GM23338 (cell line): ENCODE measurements around the gene PIGC. TPM values are rescaled to one million over a fixed set of nuclear protein-coding genes. Genes with fewer than 3 reads are reported as not detected.

ENCODE experiments used
- ATAC-seq: fragments of 200-7000 bp; cut with Tn5 transposase; 3 replicates; pipeline ENCODE4 v1.9.1; 2020
- DNase-seq: peaks from one replicate; pipeline ENCODE4 v3.0.0-alpha.2; 2015; ENCODE audit warnings: low spot score
- H2AFZ ChIP-seq: fragments of 200-600 bp; sonication (generic); 2 replicates; pipeline ENCODE4 v1.8.0; 2016; ENCODE audit warnings: antibody characterized with exemption, mild to moderate bottlenecking, moderate library complexity
- H3F3A ChIP-seq: fragments of 200-600 bp; sonication (generic); replicated peaks from 2 replicates; pipeline ENCODE4 v1.8.0; 2017; ENCODE audit warnings: antibody characterized with exemption, mixed run types, low read depth
- H3K27ac ChIP-seq: fragments of 200-600 bp; sonication (generic); 2 replicates; pipeline ENCODE4 v1.6.1; 2016; ENCODE audit warnings: low read depth
- H3K27me3 ChIP-seq: fragments of 200-600 bp; sonication (generic); 2 replicates; pipeline ENCODE4 v1.8.0; 2016; ENCODE audit warnings: mild to moderate bottlenecking, mixed run types, moderate library complexity; ENCODE audit not compliant: insufficient read depth
- H3K36me3 ChIP-seq: fragments of 200-600 bp; sonication (generic); 2 replicates; pipeline ENCODE4 v1.8.0; 2016; ENCODE audit warnings: mild to moderate bottlenecking; ENCODE audit not compliant: insufficient read depth
- H3K4me1 ChIP-seq: fragments of 200-600 bp; sonication (generic); 2 replicates; pipeline ENCODE4 v1.8.0; 2016; ENCODE audit warnings: mild to moderate bottlenecking, moderate library complexity; ENCODE audit not compliant: insufficient read depth
- H3K4me2 ChIP-seq: fragments of 200-600 bp; sonication (generic); 2 replicates; pipeline ENCODE4 v1.7.1; 2017; ENCODE audit warnings: mixed run types
- H3K4me3 ChIP-seq: fragments of 200-600 bp; sonication (generic); 2 replicates; pipeline ENCODE4 v1.6.1; 2016; ENCODE audit warnings: mixed run types
- H3K79me2 ChIP-seq: fragments of 200-600 bp; sonication (generic); replicated peaks from 2 replicates; pipeline ENCODE4 v1.8.0; 2017; ENCODE audit warnings: mild to moderate bottlenecking; ENCODE audit not compliant: insufficient read depth
- H3K9me2 ChIP-seq: fragments of 200-600 bp; sonication (generic); 2 replicates; pipeline ENCODE4 v1.8.0; 2017; ENCODE audit not compliant: insufficient read depth
- H4K20me1 ChIP-seq: fragments of 200-600 bp; sonication (generic); replicated peaks from 2 replicates; pipeline ENCODE4 v1.8.0; 2017; ENCODE audit warnings: mild to moderate bottlenecking; ENCODE audit not compliant: insufficient read depth
- H3K27ac Mint-ChIP-seq: 2 replicates; pipeline ENCODE4 v1.8.0; 2020; ENCODE audit warnings: inconsistent platforms, mild to moderate bottlenecking, moderate library complexity, mixed read lengths
- H3K27me3 Mint-ChIP-seq: 3 replicates; pipeline ENCODE4 v1.8.0; 2022; ENCODE audit warnings: low read depth, mild to moderate bottlenecking, moderate library complexity, mixed read lengths, inconsistent platforms; ENCODE audit not compliant: insufficient read depth, poor library complexity
- H3K36me3 Mint-ChIP-seq: 3 replicates; pipeline ENCODE4 v1.8.0; 2021; ENCODE audit warnings: low read depth, mild to moderate bottlenecking, inconsistent platforms, moderate library complexity, mixed read lengths
- H3K4me1 Mint-ChIP-seq: 3 replicates; pipeline ENCODE4 v1.8.0; 2020; ENCODE audit warnings: mild to moderate bottlenecking, inconsistent platforms, mixed read lengths
- H3K4me3 Mint-ChIP-seq: 3 replicates; pipeline ENCODE4 v1.8.0; 2021; ENCODE audit warnings: moderate library complexity, mild to moderate bottlenecking, inconsistent platforms, mixed read lengths
- H3K9me3 Mint-ChIP-seq: 3 replicates; pipeline ENCODE4 v1.8.0; 2020; ENCODE audit warnings: moderate library complexity, mild to moderate bottlenecking, inconsistent platforms, mixed read lengths
- CREB1 ChIP-seq: fragments of 250-450 bp; sonication (Bioruptor Pico); IDR thresholded peaks from 2 replicates; pipeline ENCODE4 v1.5.0; 2020; ENCODE audit warnings: low read depth, mild to moderate bottlenecking, moderate library complexity
- CTCF ChIP-seq, 2 experiments: fragments of 200-600 bp in 1 of 2; sonication (generic) in 1 of 2; conservative IDR thresholded peaks; 2 replicates each; pipeline versions ENCODE4 v1.5.1 to v1.6.1; 2016 to 2017; ENCODE audit warnings: antibody characterized with exemption in 2 of 2, low read depth in 2 of 2, mild to moderate bottlenecking in 2 of 2, moderate library complexity in 1 of 2
- ETS1 ChIP-seq: IDR thresholded peaks from 2 replicates; pipeline ENCODE4 v1.6.1; 2016; ENCODE audit warnings: antibody characterized with exemption
- EZH2 ChIP-seq: fragments of 200-600 bp; sonication (generic); IDR thresholded peaks from one replicate; pipeline ENCODE4 v1.8.0; 2017; ENCODE audit warnings: antibody characterized with exemption, mild to moderate bottlenecking, low read depth; ENCODE audit not compliant: unreplicated experiment
- EZH2phosphoT487 ChIP-seq: fragments of 200-600 bp; sonication (generic); IDR thresholded peaks from one replicate; pipeline ENCODE4 v1.8.1; 2018; ENCODE audit warnings: antibody characterized with exemption; ENCODE audit not compliant: unreplicated experiment
- JUNB ChIP-seq: IDR thresholded peaks from one replicate; pipeline ENCODE4 v1.6.1; 2016; ENCODE audit warnings: antibody characterized with exemption; ENCODE audit not compliant: unreplicated experiment
- NANOG ChIP-seq: IDR thresholded peaks from 2 replicates; pipeline ENCODE4 v1.6.1; 2016; ENCODE audit warnings: antibody characterized with exemption, borderline replicate concordance
- POLR2AphosphoS5 ChIP-seq: IDR thresholded peaks from 2 replicates; pipeline ENCODE4 v1.6.1; 2016; ENCODE audit warnings: antibody characterized with exemption, low read depth
- REST ChIP-seq: IDR thresholded peaks from one replicate; pipeline ENCODE4 v1.6.1; 2018; ENCODE audit warnings: antibody characterized with exemption; ENCODE audit not compliant: unreplicated experiment
- STAT1 ChIP-seq: IDR thresholded peaks from one replicate; pipeline ENCODE4 v1.6.1; 2016; ENCODE audit warnings: antibody characterized with exemption; ENCODE audit not compliant: unreplicated experiment
- ZNF114 ChIP-seq: fragments of 250-450 bp; sonication (Bioruptor Pico); IDR thresholded peaks from 2 replicates; pipeline ENCODE4 v1.5.0; 2020; ENCODE audit warnings: mild to moderate bottlenecking, moderate library complexity
- ZNF331 ChIP-seq: fragments of 250-450 bp; sonication (Bioruptor Pico); IDR thresholded peaks from 2 replicates; pipeline ENCODE4 v1.5.0; 2020; ENCODE audit warnings: low read depth, mild to moderate bottlenecking, moderate library complexity
- ZNF462 ChIP-seq: fragments of 250-450 bp; sonication (Bioruptor Pico); IDR thresholded peaks from 2 replicates; pipeline ENCODE4 v1.5.0; 2020; ENCODE audit warnings: mild to moderate bottlenecking, moderate library complexity
- polyA plus RNA-seq: library from polyadenylated mRNA; unstranded; fragments of >200 nt; fragmentation: Nextera tagmentation; extraction: Ambion mirVana; gene quantifications from 2 replicates; pipeline ENCODE4 v1.2.1, GENCODE V29; 2016
- total RNA-seq: library from RNA; depleted of rRNA; stranded (reverse); fragments of >200 nt; shearing (Covaris generic); gene quantifications from 2 replicates; pipeline ENCODE4 v1.2.3, GENCODE V29; 2014

Gene PIGC
- total and polyA plus RNA-seq, 2 experiments from 2014 or later: 22.5 to 28.1 TPM

- no peaks in the 10 kb centered on the region for H3K27me3 ChIP-seq
- no peaks in the 10 kb centered on the region for H3K79me2 ChIP-seq
- no peaks in the 10 kb centered on the region for H3K36me3 ChIP-seq
- H3F3A ChIP-seq: no peaks in the 10 kb centered on the region
- H4K20me1 ChIP-seq: no peaks in the 10 kb centered on the region
- H3K4me2 ChIP-seq: no peak overlapping the region
- DNase-seq (no peak), ATAC-seq (no peak)
- peaks cover 5% of the 10 kb centered on the region for H3K4me1 Mint-ChIP-seq
- no peak overlapping the region for H3K4me3 ChIP-seq
- H3K9me3 Mint-ChIP-seq: no peaks in the 10 kb centered on the region
- no peaks in the 10 kb centered on the region for H3K36me3 Mint-ChIP-seq
- H3K27ac ChIP-seq: no peak overlapping the region
- TF ChIP-seq ZNF114: no peak
- no peak for TF ChIP-seq NANOG
- no peak for TF ChIP-seq REST
- TF ChIP-seq CTCF (conservative IDR thresholded peaks at IDR 0.05; ENCODE audit: low read depth in 2 of 2): no peak
- TF ChIP-seq ETS1: no peak
- TF ChIP-seq ZNF462 (CRISPR knock-in tag): no peak
- TF ChIP-seq ZNF331 (CRISPR knock-in tag): no peak
- no peak for TF ChIP-seq EZH2phosphoT487
- TF ChIP-seq POLR2AphosphoS5: no peak
- TF ChIP-seq CREB1: no peak
- no peak for TF ChIP-seq JUNB
- TF ChIP-seq EZH2: no peak
- TF ChIP-seq STAT1: no peak
- no peaks in the 10 kb centered on the region for H3K27me3 Mint-ChIP-seq
- no peak overlapping the region for H3K27ac Mint-ChIP-seq
- H3K4me3 Mint-ChIP-seq: no peak overlapping the region
- no peak overlapping the region for H2AFZ ChIP-seq
- no peaks in the 10 kb centered on the region for H3K4me1 ChIP-seq
- no peaks in the 10 kb centered on the region for H3K9me2 ChIP-seq
Measured at GRCh38 chr1:172485626-172486025, 41.8 kb upstream of the PIGC start.
